ENCODE results near the gene NTM. TPM values are rescaled to one million over a fixed set of nuclear protein-coding genes. Genes with fewer than 3 reads are reported as not detected.

Gene NTM
- total and polyA plus RNA-seq, 10 donors: 0.13 to 1.6 (median 0.67) TPM

DNA sequence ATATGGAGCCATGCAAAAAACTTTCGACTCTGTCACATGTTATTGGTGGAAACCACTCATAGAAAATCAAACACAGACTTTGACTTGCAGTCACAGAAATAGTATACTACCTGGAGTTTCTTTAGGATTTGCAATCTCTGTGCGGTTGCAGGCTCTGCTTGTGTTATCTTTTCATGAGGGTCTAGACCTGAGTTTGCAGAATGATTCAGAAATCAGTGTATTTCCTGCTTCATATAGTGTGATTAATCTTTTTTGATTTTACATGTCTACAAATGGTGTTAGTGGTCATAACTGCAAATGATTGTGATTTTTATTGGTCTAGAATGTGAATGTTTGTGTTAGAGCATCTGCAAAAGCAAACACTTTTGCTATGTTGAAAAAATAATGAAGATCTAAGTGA is 690.2 kb downstream of the NTM start:
- WGBS, 5 donors: 76 to 90% (median 87%) methylated on average over 2 of the region's 2 CpGs
- no peaks in the 10 kb centered on the region for H3K27me3 ChIP-seq (replicated peaks in 1 of 7)
- H3K36me3 ChIP-seq: no peaks in the 10 kb centered on the region
- H3K4me3 ChIP-seq: no peak overlapping the region
- TF ChIP-seq, protein P1, sequence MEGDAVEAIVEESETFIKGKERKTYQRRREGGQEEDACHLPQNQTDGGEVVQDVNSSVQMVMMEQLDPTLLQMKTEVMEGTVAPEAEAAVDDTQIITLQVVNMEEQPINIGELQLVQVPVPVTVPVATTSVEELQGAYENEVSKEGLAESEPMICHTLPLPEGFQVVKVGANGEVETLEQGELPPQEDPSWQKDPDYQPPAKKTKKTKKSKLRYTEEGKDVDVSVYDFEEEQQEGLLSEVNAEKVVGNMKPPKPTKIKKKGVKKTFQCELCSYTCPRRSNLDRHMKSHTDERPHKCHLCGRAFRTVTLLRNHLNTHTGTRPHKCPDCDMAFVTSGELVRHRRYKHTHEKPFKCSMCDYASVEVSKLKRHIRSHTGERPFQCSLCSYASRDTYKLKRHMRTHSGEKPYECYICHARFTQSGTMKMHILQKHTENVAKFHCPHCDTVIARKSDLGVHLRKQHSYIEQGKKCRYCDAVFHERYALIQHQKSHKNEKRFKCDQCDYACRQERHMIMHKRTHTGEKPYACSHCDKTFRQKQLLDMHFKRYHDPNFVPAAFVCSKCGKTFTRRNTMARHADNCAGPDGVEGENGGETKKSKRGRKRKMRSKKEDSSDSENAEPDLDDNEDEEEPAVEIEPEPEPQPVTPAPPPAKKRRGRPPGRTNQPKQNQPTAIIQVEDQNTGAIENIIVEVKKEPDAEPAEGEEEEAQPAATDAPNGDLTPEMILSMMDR (IDR thresholded peaks at IDR 0.05 in 8 of 11, conservative IDR thresholded peaks at IDR 0.05 in 3 of 11): no peak
- TF ChIP-seq POLR2AphosphoS5 (IDR thresholded peaks at IDR 0.05): no peak
- no peaks in the 10 kb centered on the region for H3K9me3 ChIP-seq
- H3K27ac ChIP-seq: no peak overlapping the region
- H3K4me1 ChIP-seq: no peaks in the 10 kb centered on the region
- intact Hi-C loops (cut with DNase I; ENCODE audit: low total_unique reads): no loop called here
- no peak for DNase-seq

DNA sequence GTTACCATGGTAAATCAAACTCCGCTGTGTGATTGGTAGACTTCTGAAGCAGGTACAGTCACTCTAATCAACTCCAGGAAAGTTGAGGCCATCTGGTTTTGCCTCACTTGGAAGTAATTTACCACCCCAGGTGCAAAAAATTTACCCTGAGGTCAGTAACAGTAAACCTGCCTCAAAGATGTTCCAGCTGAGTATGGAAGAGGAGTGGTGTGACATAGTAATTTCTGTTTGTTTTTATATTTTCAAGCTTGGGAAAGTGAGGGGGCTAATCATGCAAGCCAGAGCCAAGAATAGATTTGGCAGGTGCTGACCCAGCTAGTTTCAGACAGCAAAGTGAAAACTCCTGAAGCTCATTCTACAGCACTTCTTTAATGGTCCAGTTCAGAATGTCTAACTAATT is 691.6 kb downstream of the NTM start:
- H3K27me3 ChIP-seq (replicated peaks in 1 of 7): no peaks in the 10 kb centered on the region
- no peak for DNase-seq
- intact Hi-C loops (cut with DNase I; ENCODE audit: low total_unique reads): no loop called here
- 89 to 100% (median 93%) methylated on average over 1 of the region's 1 CpG for WGBS, 5 donors
- H3K27ac ChIP-seq: no peak overlapping the region
- peaks cover 0 to 9% (median 0%) of the 10 kb centered on the region in 8 donors for H3K9me3 ChIP-seq
- TF ChIP-seq POLR2A (IDR thresholded peaks at IDR 0.05): no peak
- no peak for TF ChIP-seq POLR2AphosphoS5 (IDR thresholded peaks at IDR 0.05)
- TF ChIP-seq, protein P1 (IDR thresholded peaks at IDR 0.05 in 8 of 11, conservative IDR thresholded peaks at IDR 0.05 in 3 of 11): no peak
- no peaks in the 10 kb centered on the region for H3K36me3 ChIP-seq
- no peaks in the 10 kb centered on the region for H3K4me1 ChIP-seq
- H3K4me3 ChIP-seq: no peak overlapping the region

DNA sequence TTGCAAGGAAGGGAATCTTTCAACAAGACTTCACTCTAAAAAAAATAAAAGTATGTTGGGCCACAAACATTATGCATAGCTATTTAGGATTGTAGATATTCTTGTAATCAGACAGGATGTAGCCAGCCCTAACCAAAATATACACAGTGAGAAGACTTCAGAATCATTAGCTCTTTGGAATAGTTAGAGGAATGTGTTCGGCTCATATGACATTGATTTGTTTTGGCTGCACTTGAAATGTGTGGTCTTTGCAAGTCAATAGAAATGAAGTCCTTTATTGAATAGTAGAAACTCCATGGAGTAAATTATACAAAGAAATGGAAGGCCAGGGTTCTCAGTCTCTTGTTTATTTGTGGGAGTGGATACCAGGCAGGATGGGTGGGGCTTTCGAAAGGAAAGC is 692.1 kb downstream of the NTM start:
- DNase-seq: no peak
- no peak overlapping the region for H3K4me3 ChIP-seq
- H3K27ac ChIP-seq: no peak overlapping the region
- TF ChIP-seq, protein P1 (IDR thresholded peaks at IDR 0.05 in 8 of 11, conservative IDR thresholded peaks at IDR 0.05 in 3 of 11): no peak
- TF ChIP-seq POLR2AphosphoS5 (IDR thresholded peaks at IDR 0.05) (no peak), POLR2A (IDR thresholded peaks at IDR 0.05) (no peak)
- H3K4me1 ChIP-seq: no peaks in the 10 kb centered on the region
- intact Hi-C loops (cut with DNase I; ENCODE audit: low total_unique reads): no loop called here
- WGBS, 5 donors: 61 to 82% (median 78%) methylated on average over 2 of the region's 2 CpGs
- H3K36me3 ChIP-seq: no peaks in the 10 kb centered on the region
- peaks cover 0 to 9% (median 0%) of the 10 kb centered on the region in 8 donors for H3K9me3 ChIP-seq
- no peaks in the 10 kb centered on the region for H3K27me3 ChIP-seq (replicated peaks in 1 of 7)

DNA sequence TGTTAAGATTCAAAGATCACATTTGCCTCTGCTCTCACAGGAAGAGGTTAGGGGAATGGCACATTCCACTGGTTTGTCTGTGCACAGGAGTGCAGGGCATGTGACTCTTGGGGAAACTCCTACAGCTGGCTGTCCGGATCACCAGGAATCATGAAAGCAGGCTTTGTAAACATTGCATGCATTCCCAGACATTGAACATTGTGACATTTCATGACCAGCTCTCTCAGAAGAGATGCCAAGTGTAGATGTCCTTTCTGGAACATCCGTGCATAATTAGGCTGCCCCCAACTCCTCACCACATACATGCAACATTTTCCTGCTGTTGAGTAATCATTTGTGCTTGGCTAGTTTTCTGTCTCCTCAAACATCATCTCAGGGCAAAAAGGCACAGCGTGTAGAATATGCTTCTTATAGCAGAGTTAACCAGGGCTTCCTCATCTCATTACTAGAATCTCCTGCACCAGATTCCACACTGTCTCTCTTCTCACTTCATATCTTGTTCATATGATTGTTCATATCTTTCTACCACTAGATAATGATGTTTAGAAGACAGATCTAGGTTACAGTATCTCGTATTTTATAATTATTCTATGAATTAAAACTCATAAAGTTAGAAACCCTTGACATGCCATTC is 694.7 kb downstream of the NTM start:
- no peaks in the 10 kb centered on the region for H3K4me1 ChIP-seq
- H3K27me3 ChIP-seq (replicated peaks in 1 of 7): no peaks in the 10 kb centered on the region
- peak in 1 of 3 donors; percentile 20 for TF ChIP-seq POLR2AphosphoS5 (IDR thresholded peaks at IDR 0.05)
- TF ChIP-seq, protein P1 (IDR thresholded peaks at IDR 0.05 in 8 of 11, conservative IDR thresholded peaks at IDR 0.05 in 3 of 11): no peak
- no peak for DNase-seq
- intact Hi-C loops (cut with DNase I; ENCODE audit: low total_unique reads): no loop called here
- H3K9me3 ChIP-seq: peaks cover 0 to 9% (median 2%) of the 10 kb centered on the region in 8 donors
- no peak overlapping the region for H3K4me3 ChIP-seq
- 52 to 76% (median 62%) methylated on average over 4 of the region's 4 CpGs for WGBS, 5 donors
- no peak overlapping the region for H3K27ac ChIP-seq
- no peaks in the 10 kb centered on the region for H3K36me3 ChIP-seq

Measured in spleen (tissue), 11 donors.